Body of pancreas (tissue), 4 donors: ENCODE measurements around the gene GPS1. TPM values are rescaled to one million over a fixed set of nuclear protein-coding genes. Genes with fewer than 3 reads are reported as not detected.

ENCODE experiments used
- ATAC-seq: fragments of 150-250 bp; one replicate; pipeline ENCODE4 v1.9.1; 2016
- DNase-seq, 4 donors: peaks; one replicate each; pipeline ENCODE4 v3.0.0-alpha.2; 2019
- H3K27ac ChIP-seq, 4 donors: fragments of 200-600 bp; sonication (generic); 1 replicate in 3 of 4; 2 replicates in 1 of 4; pipeline versions ENCODE4 v1.5.1 to v1.6.1; 2016 to 2019; ENCODE audit warnings: mild to moderate bottlenecking in 1 of 4, mixed read lengths in 1 of 4, moderate library complexity in 1 of 4
- H3K27me3 ChIP-seq, 2 donors: fragments of 200-600 bp; sonication (generic); one replicate each; pipeline ENCODE4 v1.6.0; 2016; ENCODE audit warnings: mild to moderate bottlenecking in 1 of 2
- H3K36me3 ChIP-seq, 2 donors: fragments of 200-600 bp; sonication (generic); replicated peaks in 1 of 2; 2 replicates each; pipeline ENCODE4 v1.5.1; 2016; ENCODE audit warnings: low read depth in 2 of 2; ENCODE audit not compliant: insufficient read depth in 1 of 2
- H3K4me1 ChIP-seq: fragments of 200-600 bp; sonication (generic); one replicate; pipeline ENCODE4 v1.6.0; 2016
- H3K4me3 ChIP-seq, 2 donors: fragments of 200-600 bp; sonication (generic); 1 replicate in 1 of 2; 2 replicates in 1 of 2; pipeline ENCODE4 v1.5.1; 2016 to 2019
- H3K9me3 ChIP-seq, 3 donors: fragments of 200-600 bp; sonication (generic); 1 replicate in 2 of 3; 2 replicates in 1 of 3; pipeline ENCODE4 v1.5.1; 2016
- POLR2A ChIP-seq, 3 donors: fragments of 450-650 bp; IDR thresholded peaks; one replicate each; pipeline ENCODE4 v1.6.1; 2016; ENCODE audit warnings: antibody characterized with exemption in 3 of 3, mild to moderate bottlenecking in 2 of 3
- WGBS, 2 donors: methylation state at CpG; one replicate each; pipeline ENCODE4 v1.1.5; 2017; 5-methylcytosine and 5-hydroxymethylcytosine counted together
- intact Hi-C: fragments of 100-400 bp; cut with DNase I; formaldehyde crosslinking; loops from one replicate; pipeline ENCODE4 v1.15.1; 2023
- total RNA-seq, 2 donors: library from RNA; depleted of rRNA; stranded (reverse); fragments of >200 nt; gene quantifications; one replicate each; pipeline ENCODE4 v1.1.0, GENCODE V29; 2016
- TF ChIP-seq, protein P1 (sequence below), 7 experiments: fragments of 450-650 bp in 4 of 7; fragments of 200-600 bp in 3 of 7; sonication (generic) in 3 of 7; IDR thresholded peaks; one replicate each; pipeline ENCODE4 v1.5.1; 2016 to 2019; ENCODE audit warnings: antibody characterized with exemption in 7 of 7

Gene GPS1
- total RNA-seq, 2 donors from 2014 or later = 63.0 to 86.4 TPM

DNA sequence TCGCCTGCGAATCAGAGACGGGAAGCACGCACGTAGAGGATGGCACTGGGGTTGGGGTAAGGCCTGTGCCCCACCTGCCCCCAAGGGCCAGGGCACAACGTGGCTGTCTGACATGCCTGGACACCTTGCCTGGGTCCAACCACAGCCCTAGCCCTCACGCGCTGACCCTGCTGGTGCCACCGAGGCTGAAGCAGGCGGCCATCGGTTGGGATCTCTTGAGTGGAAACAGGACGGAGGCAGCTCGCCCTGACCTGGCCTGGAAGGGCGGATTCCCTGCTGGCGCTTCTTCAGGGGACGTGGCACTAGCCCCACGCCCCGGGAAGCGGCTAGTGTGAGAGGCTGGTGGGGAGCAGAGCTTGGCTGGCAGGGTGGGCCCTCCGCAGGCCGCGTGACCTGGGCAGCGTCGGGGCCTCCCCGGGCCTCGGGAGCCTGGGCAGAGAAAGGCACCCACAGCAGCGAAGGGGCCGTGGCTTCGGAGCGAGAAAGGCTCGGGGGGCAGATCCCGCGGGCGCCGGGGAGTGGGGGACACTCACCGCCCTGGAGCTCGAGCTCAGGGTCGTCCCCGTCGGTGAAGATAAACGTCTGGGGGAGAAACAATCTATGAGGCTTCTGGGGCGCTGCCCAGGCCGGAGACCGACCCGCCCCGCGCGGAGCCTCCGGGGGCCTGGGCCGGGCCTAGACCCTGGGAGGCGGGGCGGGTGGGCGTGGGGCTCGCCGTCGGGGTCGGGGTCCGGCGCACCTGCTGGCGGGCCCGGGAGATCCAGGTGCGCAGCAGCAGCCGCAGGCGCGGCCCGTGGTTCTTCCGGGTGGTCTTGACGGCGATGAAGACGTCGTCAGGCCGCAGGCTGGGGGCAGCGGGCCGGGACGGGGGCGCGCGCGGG lies 697 bp upstream of the GPS1 start:
- DNase-seq (no peak), ATAC-seq (peak; percentile 25)
- Histone ChIP-seq H3K9me3 (no peaks in the 10 kb centered on the region), H3K27me3 (no peaks in the 10 kb centered on the region), H3K36me3 (peaks cover 5 to 6% of the 10 kb centered on the region in 2 donors), H3K27ac (peak overlapping the region in 3 of 4 donors; percentile 39 to 51 (median 40)), H3K4me3 (peak overlapping the region; percentile 22 to 70), H3K4me1 (peaks cover 38% of the 10 kb centered on the region)
- intact Hi-C loops = no loop called here
- 2 to 11% methylated on average over 24 to 74 of the region's 79 CpGs for WGBS, 2 donors
- TF ChIP-seq, protein P1, sequence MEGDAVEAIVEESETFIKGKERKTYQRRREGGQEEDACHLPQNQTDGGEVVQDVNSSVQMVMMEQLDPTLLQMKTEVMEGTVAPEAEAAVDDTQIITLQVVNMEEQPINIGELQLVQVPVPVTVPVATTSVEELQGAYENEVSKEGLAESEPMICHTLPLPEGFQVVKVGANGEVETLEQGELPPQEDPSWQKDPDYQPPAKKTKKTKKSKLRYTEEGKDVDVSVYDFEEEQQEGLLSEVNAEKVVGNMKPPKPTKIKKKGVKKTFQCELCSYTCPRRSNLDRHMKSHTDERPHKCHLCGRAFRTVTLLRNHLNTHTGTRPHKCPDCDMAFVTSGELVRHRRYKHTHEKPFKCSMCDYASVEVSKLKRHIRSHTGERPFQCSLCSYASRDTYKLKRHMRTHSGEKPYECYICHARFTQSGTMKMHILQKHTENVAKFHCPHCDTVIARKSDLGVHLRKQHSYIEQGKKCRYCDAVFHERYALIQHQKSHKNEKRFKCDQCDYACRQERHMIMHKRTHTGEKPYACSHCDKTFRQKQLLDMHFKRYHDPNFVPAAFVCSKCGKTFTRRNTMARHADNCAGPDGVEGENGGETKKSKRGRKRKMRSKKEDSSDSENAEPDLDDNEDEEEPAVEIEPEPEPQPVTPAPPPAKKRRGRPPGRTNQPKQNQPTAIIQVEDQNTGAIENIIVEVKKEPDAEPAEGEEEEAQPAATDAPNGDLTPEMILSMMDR (IDR thresholded peaks at IDR 0.05) = no peak
- no peak for TF ChIP-seq POLR2A (IDR thresholded peaks at IDR 0.05)

DNA sequence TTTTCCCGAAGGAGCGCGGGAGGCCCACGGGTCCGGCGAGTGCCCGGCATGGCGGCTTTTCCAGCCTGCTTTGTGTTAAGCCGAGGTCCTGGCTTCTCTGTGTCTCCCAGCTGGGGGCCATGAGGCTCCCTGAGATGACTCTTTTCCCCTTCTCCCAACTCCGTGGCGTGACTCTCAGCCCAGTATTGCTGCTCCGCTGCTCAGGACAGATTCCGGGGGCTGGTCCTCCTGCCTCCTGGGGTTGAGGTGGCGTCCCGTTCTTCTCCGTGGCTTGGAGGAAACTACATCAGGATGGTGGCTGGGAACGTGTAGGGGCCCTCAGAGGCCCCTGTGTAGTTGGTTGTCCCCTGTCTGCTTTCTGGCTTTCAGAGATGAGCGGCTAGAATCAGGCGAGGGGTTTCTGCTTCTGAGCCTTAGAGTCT lies 951 bp downstream of the GPS1 start:
- intact Hi-C loops = no loop called here
- Histone ChIP-seq H3K9me3 (no peaks in the 10 kb centered on the region), H3K27ac (peak overlapping the region in 1 of 4 donors; percentile 30), H3K4me3 (peak overlapping the region; percentile 62 to 78), H3K4me1 (peaks cover 38% of the 10 kb centered on the region), H3K27me3 (no peaks in the 10 kb centered on the region), H3K36me3 (peaks cover 5 to 18% of the 10 kb centered on the region in 2 donors)
- DNase-seq = no peak
- no peak for TF ChIP-seq POLR2A (IDR thresholded peaks at IDR 0.05)
- TF ChIP-seq, protein P1 (IDR thresholded peaks at IDR 0.05) = no peak
- no peak for ATAC-seq
- 17 to 26% methylated on average over 10 to 19 of the region's 19 CpGs for WGBS, 2 donors

- no peaks in the 10 kb centered on the region for H3K9me3 ChIP-seq
- TF ChIP-seq POLR2A (IDR thresholded peaks at IDR 0.05) = no peak
- TF ChIP-seq, protein P1 (IDR thresholded peaks at IDR 0.05) = no peak
- intact Hi-C loops = no loop called here
- H3K27ac ChIP-seq = no peak overlapping the region
- H3K4me3 ChIP-seq = no peak overlapping the region
- H3K27me3 ChIP-seq = no peaks in the 10 kb centered on the region
- H3K36me3 ChIP-seq = peaks cover 5 to 19% of the 10 kb centered on the region in 2 donors
- WGBS, 2 donors = 69 to 88% methylated on average over 3 to 19 of the region's 19 CpGs
- DNase-seq (no peak), ATAC-seq (no peak)
- H3K4me1 ChIP-seq = peaks cover 38% of the 10 kb centered on the region
Measured at GRCh38 chr17:82053130-82053529, 1.4 kb downstream of the GPS1 start.

DNA sequence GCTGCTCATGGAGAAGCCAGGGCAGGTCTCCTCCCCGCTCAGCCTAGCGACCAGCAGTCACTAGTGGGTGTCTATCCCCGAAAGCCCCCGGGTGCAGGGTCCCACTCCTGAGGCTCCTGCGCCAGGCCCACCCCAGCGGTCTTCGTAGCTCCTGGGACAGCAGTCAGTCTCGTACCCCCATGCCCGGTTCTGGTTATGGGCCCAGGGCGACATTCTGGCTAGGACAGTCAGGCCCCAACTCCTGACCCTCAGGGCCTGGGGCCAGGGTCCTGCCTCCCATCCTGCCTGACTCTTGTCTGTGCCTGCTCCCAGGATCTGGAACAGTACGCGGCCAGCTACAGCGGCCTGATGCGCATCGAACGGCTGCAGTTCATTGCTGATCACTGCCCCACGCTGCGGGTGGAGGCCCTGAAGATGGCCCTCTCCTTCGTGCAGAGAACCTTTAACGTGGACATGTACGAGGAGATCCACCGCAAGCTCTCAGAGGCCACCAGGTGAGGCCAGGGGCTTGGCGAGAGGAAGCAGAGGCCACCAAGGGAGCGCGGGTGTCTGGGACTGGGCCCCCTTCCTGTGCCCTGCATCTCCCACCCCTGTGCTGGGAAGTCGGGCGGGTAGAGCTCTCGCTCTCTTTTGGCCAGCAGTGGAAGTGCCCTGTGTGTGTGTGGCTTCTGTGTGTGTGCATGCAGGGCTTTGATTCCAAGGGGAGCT lies 2.0 kb downstream of the GPS1 start:
- TF ChIP-seq POLR2A (IDR thresholded peaks at IDR 0.05) = no peak
- TF ChIP-seq, protein P1 (IDR thresholded peaks at IDR 0.05) = no peak
- ATAC-seq = no peak
- Histone ChIP-seq H3K4me3 (no peak overlapping the region), H3K27ac (no peak overlapping the region), H3K9me3 (no peaks in the 10 kb centered on the region), H3K27me3 (no peaks in the 10 kb centered on the region), H3K36me3 (peaks cover 5 to 19% of the 10 kb centered on the region in 2 donors), H3K4me1 (peaks cover 38% of the 10 kb centered on the region)
- peak in 1 of 4 donors; percentile 13 for DNase-seq
- 92 to 93% methylated on average over 12 to 28 of the region's 28 CpGs for WGBS, 2 donors
- intact Hi-C loops = no loop called here
